UCSD-AML1 (cell line): ENCODE results near the gene CCNL1.

Experiments
- DNase-seq: peaks from one replicate; lab custom pipeline; 2025; ENCODE audit not compliant: unreplicated experiment; lab: John Stamatoyannopoulos, UW

Gene CCNL1

GRCh38 chr3:157147099-157147803 is 12.7 kb downstream of the CCNL1 start:
- DNase-seq = no peak

- DNase-seq = no peak
Observed at GRCh38 chr3:157145606-157146322, 14.2 kb downstream of the CCNL1 start.

- DNase-seq = no peak
Observed at GRCh38 chr3:157142315-157142714, 17.6 kb downstream of the CCNL1 start.

GRCh38 chr3:157139938-157140534 is 19.9 kb downstream of the CCNL1 start:
- no peak for DNase-seq

GRCh38 chr3:157136647-157137387 is 23.1 kb downstream of the CCNL1 start:
- DNase-seq = no peak

GRCh38 chr3:157135671-157136396 is 24.1 kb downstream of the CCNL1 start:
- no peak for DNase-seq

- DNase-seq = no peak
Observed at GRCh38 chr3:157134620-157135191, 25.2 kb downstream of the CCNL1 start.

- DNase-seq = no peak
Observed at GRCh38 chr3:157133434-157134320, 26.3 kb downstream of the CCNL1 start.

- no peak for DNase-seq
Observed at GRCh38 chr3:157132936-157133335, 27.0 kb downstream of the CCNL1 start.

- no peak for DNase-seq
Observed at GRCh38 chr3:157132341-157132740, 27.6 kb downstream of the CCNL1 start.

GRCh38 chr3:157131861-157132260 is 28.1 kb downstream of the CCNL1 start:
- no peak for DNase-seq

- peak; percentile 16 for DNase-seq
Observed at GRCh38 chr3:157130467-157131251, 29.3 kb downstream of the CCNL1 start.

- no peak for DNase-seq
Observed at GRCh38 chr3:157129803-157130466, 30.0 kb downstream of the CCNL1 start.

GRCh38 chr3:157128771-157129681 is 30.9 kb downstream of the CCNL1 start:
- DNase-seq = no peak

GRCh38 chr3:157127831-157128767 is 31.8 kb downstream of the CCNL1 start:
- DNase-seq = no peak

- no peak for DNase-seq
Observed at GRCh38 chr3:157127268-157127667, 32.7 kb downstream of the CCNL1 start.
